GM21390 (cell line): ENCODE data around the gene KRT78.

Experiments
- ATAC-seq: cut with Tn5 transposase; IDR thresholded peaks from one replicate; pipeline ENCODE4 v1.9.1; 2021; ENCODE audit not compliant: unreplicated experiment

KRT78 gene

DNA sequence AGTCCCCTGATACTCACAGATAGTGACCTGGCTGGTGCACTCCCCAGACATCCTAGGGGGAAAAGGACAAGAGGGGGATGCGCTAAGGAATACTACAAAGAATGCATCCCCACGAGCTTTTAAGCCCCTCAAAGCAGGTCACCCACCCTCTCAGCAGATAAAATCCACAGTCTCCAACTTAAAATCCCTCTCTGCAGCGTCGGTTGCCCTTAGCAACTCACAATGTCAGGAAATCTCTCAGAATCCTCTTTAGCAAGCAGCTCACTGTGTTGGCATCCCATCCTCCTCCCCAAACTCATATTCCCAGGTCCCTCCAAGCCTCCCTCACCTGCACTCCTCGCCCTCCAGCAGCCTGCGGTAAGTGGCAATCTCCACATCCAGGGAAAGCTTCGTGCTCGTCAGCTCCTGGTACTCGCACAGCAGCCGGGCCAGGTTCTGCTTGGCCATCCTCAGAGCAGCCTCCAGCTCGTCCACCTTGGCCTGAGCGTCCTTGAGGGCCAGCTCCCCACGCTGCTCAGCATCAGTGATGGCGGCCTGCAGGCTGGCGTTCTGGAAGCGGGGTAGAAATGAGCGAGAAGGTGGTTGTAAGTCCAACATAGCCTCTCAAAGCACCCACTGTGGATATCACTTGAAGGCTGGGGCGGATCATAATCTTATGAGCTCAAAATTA is 9.2 kb downstream of the KRT78 start:
- no peak for ATAC-seq

DNA sequence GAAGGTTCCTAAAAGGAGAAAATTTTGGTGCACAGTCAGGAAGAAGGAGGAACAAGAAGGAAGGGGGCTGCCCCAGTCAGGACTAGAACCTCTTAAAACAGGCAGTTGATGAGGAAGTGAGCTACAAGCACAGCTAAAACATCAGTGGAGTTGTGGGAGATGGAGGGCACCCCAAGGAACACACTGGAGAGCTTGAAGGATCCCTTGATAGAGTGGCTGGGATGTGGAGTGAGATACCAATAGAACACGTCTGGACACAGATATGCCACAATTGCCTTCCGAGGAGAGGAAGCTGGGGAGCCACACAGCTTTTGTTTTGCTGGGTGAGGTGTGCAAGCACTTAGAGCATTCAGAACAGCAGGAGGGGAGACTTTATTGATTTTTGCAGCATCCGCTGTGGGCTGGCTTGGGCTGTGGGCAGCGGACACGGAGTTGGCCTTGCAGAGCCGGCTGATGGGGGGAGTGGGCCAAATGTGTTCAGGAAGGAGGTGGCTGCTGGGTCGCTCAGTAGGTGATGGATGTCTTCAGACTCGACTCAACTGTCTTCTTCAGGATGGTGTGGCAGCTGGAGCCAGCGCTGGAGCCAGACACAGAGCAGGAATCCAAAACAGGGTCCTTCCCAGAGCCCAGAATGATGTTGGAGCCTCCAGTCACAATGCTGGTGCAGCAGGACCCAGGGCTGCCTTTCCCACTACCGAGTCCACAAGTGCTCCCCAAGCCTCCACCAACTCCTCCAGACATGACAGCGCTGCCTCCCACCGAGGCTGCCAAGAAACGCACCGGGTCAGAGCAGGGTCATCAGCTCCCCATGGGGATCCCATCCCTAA is 10.0 kb downstream of the KRT78 start:
- no peak for ATAC-seq

DNA sequence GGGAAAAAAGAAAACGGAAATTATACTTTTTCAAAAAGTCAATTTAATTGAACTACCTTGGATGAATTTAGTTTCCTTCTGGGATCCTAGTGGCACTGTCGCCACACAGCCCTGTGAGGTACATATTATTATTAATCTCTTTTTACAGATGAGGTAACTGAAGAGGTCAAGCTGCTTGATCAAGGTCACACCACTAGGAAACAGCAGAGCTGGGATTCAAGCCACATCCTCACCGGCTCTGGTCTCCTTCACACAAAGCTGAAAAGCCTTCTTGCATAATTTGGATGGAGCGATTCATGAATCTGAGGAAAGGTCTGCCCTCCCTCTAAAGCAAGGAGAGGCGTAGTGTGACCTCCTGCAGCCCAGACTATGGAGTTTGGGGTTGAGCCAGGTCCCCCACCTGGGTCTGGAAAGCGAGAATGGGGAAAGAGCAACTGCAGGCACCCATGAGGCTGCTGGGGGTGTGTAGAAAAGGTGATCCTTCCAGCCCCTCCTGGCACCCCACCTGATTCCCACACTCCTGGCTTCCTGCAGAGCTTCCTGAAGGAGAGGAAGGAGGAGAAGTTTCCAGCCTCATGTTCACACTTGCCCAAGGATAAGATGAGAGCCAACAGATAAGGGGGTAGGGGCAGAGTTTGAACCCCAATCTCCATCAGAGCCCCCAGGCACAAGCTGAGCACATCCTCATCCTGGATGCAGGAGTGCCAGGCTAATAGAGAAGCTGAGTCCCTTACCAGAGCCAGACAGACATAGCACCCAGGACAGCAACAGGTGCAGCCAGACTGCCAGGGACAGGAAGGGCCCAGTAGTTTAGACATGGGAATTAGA is 10.8 kb downstream of the KRT78 start:
- no peak for ATAC-seq

DNA sequence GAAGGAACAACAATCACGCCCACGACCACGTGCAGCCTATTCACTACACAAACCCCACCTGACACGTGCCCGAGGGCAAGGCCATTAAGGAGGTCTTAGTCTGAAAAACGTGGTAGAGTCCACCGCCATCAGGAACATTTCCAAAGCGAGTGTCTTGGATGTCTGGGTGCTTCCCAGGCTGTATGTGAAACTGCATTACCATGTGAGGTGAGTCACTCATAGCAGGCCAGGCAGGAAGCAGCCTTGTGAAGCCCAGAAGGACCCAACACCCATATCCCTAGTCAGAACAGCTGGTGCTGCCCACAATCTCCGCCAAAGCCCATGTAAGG is 11.4 kb downstream of the KRT78 start:
- no peak for ATAC-seq

DNA sequence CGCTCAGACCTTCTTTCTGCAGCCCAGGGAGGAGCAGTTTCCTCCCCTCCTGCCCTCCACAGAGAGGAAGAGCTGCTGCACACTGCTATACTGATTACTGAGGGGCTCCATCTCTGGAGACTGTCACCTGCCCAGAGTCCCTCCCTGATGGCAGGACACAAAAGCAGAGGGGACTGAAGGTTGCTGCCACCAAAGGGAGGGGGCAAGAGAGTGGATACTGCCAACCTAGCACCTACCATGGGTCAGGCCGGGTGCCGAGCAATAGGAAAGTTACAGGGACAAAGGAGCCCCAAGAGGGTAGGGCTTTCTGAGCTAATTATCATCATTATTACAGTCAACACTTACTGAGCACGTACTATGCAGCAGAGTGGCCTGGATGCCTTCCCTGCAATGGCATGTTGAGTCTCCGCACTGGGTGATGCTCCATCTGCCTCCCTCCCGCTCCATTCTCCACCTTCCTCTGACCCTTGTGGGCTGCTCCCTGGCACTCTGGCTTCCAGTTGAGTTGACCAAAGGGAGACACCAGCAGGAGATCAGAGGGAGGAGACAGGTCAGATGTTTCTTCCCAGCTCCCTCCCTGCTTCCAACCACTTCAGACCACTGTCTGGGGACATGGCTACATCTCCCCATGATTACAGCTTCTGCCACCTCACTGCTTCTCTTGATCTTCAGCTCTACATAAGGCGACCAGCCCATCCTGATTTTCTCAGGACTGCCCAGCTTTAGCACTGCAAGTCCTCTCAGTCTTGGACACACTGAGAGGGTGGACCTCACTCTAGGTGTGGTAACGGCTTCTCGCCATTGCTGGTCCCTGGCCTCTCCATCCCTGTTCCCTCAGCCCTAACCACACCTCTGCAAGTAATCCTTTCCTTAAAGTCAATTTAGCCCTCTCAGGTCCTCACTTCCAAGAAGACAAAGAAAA is 12.0 kb downstream of the KRT78 start:
- no peak for ATAC-seq

- no peak for ATAC-seq
These were observed 12.7 kb downstream of the KRT78 start for GRCh38 chr12:52836042-52836466.

GRCh38 chr12:52835271-52836041 is 13.3 kb downstream of the KRT78 start:
- no peak for ATAC-seq

GRCh38 chr12:52834727-52835001 is 14.1 kb downstream of the KRT78 start:
- ATAC-seq: no peak

DNA sequence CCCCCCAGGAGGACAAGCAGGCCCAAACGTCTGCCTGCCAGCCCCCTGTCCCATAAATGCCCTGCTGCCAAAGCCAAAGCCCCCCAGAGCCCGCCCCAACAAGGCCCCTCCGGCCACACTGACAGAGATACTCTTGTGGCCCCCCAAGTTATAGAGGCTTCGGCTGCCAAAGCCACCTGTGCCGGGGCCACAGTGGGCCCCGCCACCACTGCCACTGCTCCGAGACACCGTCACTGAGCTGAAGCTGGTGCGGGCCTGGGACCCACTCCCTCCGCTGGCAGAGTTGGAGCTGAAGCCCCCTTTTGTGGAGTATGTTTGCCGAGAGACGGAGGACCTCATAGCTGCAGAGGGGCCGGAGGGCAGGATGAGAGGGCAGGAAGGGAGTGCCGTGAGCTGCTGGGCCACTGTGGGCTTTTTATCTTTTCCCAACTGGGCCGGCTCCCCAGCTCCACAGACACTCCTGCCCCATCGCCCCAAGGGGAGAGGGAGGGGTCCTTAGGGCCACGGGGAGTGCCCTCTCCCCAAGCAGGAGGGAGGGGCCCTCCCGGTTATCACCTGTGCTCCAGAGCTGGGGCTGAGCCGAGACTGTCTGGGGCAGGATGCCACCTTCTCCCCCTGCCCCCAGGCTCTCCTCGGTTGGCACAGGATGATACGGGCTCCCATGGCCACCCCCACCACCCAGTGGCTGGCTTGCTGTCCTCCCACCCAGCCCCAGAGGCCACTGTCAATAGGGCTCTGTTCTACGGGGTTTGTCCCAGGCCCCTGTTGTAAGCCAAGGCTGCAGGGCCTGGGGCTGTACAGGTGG is 14.7 kb downstream of the KRT78 start, which contains the start of gene KRT79:
TSS of gene KRT79 (minus strand) at position 390 of the 805 bp plus-strand sequence. CDS start at position 339, 51 bp downstream.
- no peak for ATAC-seq

DNA sequence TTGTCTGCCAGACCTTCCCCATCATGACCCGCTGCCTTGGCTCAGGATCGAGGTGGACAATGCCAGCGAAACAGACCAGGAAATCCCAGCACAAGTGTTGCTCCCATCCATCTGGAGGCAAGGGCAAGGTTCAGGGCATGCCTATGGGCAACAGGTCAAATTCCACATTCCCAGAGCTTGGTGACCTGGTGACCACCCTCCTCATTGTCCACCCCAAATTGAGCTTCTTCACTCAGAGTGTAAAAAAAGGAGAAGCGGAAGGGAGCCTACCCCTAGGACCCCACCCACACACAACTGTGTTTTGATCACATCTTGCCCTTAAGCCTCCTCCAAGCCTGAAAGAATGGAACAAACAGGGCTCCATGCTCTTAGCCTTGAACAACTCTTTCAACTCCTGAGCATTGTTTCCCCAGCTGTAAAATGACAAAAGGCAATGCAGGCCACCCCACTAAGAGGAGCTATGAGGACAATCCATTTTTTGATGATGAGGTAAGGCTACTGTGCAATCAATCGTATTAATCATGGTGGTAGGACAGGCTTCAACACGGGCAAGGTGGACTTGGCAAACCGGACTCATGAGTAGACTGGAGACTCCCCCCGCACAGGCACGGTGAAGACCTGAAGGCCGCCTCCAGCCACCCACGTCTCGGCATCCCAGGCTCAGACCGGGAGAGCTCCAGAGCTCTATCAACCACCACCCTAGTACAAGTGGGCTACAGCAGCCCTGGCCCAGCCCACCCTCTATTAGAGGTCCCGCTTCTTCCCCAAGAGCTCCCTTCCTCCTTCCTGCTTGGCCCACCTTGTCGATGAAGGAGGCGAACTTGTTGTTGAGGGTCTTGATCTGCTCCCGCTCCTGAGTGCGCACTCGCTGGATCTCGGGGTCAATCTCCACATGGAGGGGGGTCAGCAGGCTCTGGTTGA is 15.5 kb downstream of the KRT78 start:
- no peak for ATAC-seq

- no peak for ATAC-seq
These were observed 16.3 kb downstream of the KRT78 start for GRCh38 chr12:52832451-52832850.

DNA sequence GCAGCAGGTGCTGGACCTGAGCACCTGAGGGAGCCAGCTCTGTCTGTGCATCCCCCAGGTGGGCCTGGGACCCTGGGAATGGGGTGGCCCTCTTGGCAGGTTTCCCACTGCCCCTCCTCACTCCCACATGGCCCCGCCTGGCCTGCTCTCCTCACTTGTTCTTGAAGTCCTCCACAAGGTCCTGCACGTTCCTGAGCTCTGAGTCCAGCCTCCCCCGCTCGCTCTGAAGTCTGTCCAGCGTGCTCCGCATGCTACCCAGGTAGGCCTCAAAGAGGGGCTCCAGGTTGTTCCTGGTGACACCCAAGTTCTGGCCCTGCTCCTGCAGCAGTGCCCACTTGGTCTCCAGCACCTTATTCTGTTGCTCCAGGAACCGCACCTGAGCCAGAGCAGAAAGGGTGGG is 17.5 kb downstream of the KRT78 start:
- ATAC-seq: no peak

GRCh38 chr12:52829986-52830770 is 18.6 kb downstream of the KRT78 start:
- ATAC-seq: no peak

- ATAC-seq: no peak
These were observed 20.2 kb downstream of the KRT78 start for GRCh38 chr12:52828591-52829021.

DNA sequence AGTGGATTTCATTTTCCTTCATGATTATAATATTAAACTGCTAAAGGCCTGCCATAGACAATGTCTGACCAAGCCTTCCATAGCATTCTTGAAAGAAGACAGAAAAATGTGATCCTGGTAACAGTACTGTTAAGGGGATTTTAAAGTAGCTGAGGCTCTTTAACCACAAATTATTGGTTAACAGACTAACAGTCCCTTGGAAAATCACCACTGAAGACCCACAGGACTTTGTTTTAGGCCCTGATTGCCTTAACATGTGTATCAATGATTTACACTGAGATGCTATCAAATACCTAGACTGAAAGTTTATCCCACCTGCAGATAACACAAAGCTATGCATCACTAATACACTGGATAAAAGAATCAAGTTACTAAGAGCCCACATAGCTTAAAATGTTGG is 20.6 kb downstream of the KRT78 start:
- no peak for ATAC-seq

DNA sequence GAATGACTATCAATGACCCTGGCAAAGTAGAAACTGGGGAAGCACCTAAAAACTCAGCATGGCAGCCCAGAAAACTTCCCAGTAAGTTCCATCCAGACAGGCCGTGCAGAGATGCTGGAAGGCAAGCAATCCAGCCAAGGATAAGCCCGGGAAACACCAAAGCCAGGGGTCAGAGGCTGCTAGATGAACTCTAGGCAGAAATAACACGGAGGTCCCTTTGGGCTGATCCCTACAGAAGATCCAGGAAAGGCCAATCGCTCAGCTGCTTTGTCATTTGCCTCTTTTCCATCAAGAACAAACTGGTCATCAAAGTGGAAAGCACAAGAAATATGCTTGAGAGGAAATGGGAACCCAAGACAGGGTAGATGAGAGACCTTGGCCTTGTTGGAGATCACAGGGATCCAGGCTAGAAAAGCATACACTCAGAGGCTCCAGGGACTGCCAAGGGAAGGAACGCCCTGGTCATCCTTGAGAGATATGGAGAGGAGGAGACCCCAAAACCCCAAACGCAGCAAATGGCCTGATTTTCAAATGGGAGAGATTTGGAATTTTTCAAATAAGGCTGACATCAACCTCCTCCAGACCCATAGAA is 21.2 kb downstream of the KRT78 start:
- no peak for ATAC-seq
